H1 (cell line): Measurements from ENCODE around the gene TRIM71. TPM values are rescaled to one million over a fixed set of nuclear protein-coding genes. Genes with fewer than 3 reads are reported as not detected.

Experiments used
- CBX8 ChIP-seq: fragments of 300-800, 300-1000 bp; sonication (generic); IDR thresholded peaks from 2 replicates; pipeline ENCODE4 v1.7.1; 2016; ENCODE audit warnings: low read depth, low read length, borderline replicate concordance
- CREB1 ChIP-seq: IDR thresholded peaks from 2 replicates; pipeline ENCODE4 v1.6.1; 2012; ENCODE audit warnings: inconsistent platforms
- GABPA ChIP-seq: IDR thresholded peaks from 2 replicates; pipeline ENCODE4 v1.6.1; 2011; ENCODE audit warnings: mild to moderate bottlenecking, low read length, moderate library complexity, borderline replicate concordance; ENCODE audit not compliant: insufficient read depth
- GTF2F1 ChIP-seq: IDR thresholded peaks from 2 replicates; pipeline ENCODE4 v1.6.1; 2012; ENCODE audit warnings: low read depth, low read length, improper control_type of control experiment, borderline replicate concordance
- HDAC6 ChIP-seq: IDR thresholded peaks from one replicate; pipeline ENCODE4 v1.7.1; 2012; ENCODE audit warnings: low read depth, mild to moderate bottlenecking, inconsistent platforms, low read length, moderate library complexity
- KDM5A ChIP-seq: fragments of 200-600 bp; IDR thresholded peaks from 2 replicates; pipeline ENCODE4 v1.7.1; 2012; ENCODE audit warnings: mild to moderate bottlenecking, low read length, inconsistent platforms, mixed read lengths
- RXRA ChIP-seq: IDR thresholded peaks from 2 replicates; pipeline ENCODE4 v1.6.1; 2011; ENCODE audit warnings: low read depth, mild to moderate bottlenecking, low read length, moderate library complexity; ENCODE audit not compliant: insufficient read depth
- SP2 ChIP-seq: IDR thresholded peaks from 2 replicates; pipeline ENCODE4 v1.6.1; 2012; ENCODE audit warnings: mild to moderate bottlenecking, low read length, inconsistent platforms
- SP4 ChIP-seq: IDR thresholded peaks from 2 replicates; pipeline ENCODE4 v1.6.1; 2012; ENCODE audit warnings: low read length, inconsistent platforms
- SRF ChIP-seq: IDR thresholded peaks from 2 replicates; pipeline ENCODE4 v1.6.1; 2011; ENCODE audit warnings: mild to moderate bottlenecking, low read depth, low read length, moderate library complexity
- TEAD4 ChIP-seq: IDR thresholded peaks from 2 replicates; pipeline ENCODE4 v1.6.1; 2012; ENCODE audit warnings: low read depth, low read length, inconsistent platforms, mixed read lengths
- polyA plus RNA-seq, 7 experiments: library from polyadenylated mRNA; depleted of rRNA in 3 of 7; stranded (reverse) in 5 of 7; unstranded in 2 of 7; fragments of >200 nt in 5 of 7; fragments of 200-250 nt in 2 of 7; gene quantifications; 1 replicate in 5 of 7; 2 replicates in 1 of 7; 4 replicates in 1 of 7; pipeline versions ENCODE4 v1.2.1 to v1.2.3, GENCODE V29; 2011 to 2013; ENCODE audit warnings: missing spikeins in 2 of 7, mixed read lengths in 2 of 7
- total RNA-seq: library from RNA; stranded (reverse); fragmentation: NEBNext Ultra II Directional; extraction: Animal tissue kit (Norgen Biotek cat#: 25700); gene quantifications from 2 replicates; pipeline ENCODE4 v1.2.1, GENCODE V29; 2021
- TF ChIP-seq, protein P1 (sequence below): fragments of 300-600 bp; sonication (generic); IDR thresholded peaks from 2 replicates; pipeline ENCODE4 v1.7.1; 2012; ENCODE audit warnings: low read length, moderate library complexity, mild to moderate bottlenecking, inconsistent platforms; ENCODE audit not compliant: insufficient replicate concordance
- TF ChIP-seq, protein P2 (sequence below): IDR thresholded peaks from 2 replicates; pipeline ENCODE4 v1.6.1; 2011; ENCODE audit warnings: low read depth, mild to moderate bottlenecking, low read length; ENCODE audit not compliant: insufficient read depth

TRIM71 gene
- total and polyA plus RNA-seq, 2 of the 8 experiments (the other 6 are each of a cell fraction or from before 2014, with no cell fraction given) = 53.7 to 293 TPM

DNA sequence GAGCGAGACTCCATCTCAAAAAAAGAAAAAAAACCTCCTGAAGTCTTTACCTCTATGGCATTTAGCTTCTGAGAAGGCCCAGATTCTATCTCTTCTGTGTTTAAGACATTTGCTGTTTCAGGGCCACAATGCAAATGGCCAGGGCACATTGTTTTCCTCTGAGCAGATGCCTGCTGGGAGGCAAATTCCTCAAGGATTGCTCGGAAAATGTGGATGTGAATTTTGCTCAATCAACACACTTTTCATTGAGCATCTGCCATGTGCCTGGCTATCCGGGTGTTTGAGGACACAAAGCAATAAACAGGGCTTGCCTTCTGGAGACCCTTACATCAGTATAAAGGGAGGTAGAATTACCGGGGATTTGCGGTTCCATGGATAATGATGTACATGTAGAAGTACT is 20.0 kb downstream of the TRIM71 start (continued):
- TF ChIP-seq, protein P1, sequence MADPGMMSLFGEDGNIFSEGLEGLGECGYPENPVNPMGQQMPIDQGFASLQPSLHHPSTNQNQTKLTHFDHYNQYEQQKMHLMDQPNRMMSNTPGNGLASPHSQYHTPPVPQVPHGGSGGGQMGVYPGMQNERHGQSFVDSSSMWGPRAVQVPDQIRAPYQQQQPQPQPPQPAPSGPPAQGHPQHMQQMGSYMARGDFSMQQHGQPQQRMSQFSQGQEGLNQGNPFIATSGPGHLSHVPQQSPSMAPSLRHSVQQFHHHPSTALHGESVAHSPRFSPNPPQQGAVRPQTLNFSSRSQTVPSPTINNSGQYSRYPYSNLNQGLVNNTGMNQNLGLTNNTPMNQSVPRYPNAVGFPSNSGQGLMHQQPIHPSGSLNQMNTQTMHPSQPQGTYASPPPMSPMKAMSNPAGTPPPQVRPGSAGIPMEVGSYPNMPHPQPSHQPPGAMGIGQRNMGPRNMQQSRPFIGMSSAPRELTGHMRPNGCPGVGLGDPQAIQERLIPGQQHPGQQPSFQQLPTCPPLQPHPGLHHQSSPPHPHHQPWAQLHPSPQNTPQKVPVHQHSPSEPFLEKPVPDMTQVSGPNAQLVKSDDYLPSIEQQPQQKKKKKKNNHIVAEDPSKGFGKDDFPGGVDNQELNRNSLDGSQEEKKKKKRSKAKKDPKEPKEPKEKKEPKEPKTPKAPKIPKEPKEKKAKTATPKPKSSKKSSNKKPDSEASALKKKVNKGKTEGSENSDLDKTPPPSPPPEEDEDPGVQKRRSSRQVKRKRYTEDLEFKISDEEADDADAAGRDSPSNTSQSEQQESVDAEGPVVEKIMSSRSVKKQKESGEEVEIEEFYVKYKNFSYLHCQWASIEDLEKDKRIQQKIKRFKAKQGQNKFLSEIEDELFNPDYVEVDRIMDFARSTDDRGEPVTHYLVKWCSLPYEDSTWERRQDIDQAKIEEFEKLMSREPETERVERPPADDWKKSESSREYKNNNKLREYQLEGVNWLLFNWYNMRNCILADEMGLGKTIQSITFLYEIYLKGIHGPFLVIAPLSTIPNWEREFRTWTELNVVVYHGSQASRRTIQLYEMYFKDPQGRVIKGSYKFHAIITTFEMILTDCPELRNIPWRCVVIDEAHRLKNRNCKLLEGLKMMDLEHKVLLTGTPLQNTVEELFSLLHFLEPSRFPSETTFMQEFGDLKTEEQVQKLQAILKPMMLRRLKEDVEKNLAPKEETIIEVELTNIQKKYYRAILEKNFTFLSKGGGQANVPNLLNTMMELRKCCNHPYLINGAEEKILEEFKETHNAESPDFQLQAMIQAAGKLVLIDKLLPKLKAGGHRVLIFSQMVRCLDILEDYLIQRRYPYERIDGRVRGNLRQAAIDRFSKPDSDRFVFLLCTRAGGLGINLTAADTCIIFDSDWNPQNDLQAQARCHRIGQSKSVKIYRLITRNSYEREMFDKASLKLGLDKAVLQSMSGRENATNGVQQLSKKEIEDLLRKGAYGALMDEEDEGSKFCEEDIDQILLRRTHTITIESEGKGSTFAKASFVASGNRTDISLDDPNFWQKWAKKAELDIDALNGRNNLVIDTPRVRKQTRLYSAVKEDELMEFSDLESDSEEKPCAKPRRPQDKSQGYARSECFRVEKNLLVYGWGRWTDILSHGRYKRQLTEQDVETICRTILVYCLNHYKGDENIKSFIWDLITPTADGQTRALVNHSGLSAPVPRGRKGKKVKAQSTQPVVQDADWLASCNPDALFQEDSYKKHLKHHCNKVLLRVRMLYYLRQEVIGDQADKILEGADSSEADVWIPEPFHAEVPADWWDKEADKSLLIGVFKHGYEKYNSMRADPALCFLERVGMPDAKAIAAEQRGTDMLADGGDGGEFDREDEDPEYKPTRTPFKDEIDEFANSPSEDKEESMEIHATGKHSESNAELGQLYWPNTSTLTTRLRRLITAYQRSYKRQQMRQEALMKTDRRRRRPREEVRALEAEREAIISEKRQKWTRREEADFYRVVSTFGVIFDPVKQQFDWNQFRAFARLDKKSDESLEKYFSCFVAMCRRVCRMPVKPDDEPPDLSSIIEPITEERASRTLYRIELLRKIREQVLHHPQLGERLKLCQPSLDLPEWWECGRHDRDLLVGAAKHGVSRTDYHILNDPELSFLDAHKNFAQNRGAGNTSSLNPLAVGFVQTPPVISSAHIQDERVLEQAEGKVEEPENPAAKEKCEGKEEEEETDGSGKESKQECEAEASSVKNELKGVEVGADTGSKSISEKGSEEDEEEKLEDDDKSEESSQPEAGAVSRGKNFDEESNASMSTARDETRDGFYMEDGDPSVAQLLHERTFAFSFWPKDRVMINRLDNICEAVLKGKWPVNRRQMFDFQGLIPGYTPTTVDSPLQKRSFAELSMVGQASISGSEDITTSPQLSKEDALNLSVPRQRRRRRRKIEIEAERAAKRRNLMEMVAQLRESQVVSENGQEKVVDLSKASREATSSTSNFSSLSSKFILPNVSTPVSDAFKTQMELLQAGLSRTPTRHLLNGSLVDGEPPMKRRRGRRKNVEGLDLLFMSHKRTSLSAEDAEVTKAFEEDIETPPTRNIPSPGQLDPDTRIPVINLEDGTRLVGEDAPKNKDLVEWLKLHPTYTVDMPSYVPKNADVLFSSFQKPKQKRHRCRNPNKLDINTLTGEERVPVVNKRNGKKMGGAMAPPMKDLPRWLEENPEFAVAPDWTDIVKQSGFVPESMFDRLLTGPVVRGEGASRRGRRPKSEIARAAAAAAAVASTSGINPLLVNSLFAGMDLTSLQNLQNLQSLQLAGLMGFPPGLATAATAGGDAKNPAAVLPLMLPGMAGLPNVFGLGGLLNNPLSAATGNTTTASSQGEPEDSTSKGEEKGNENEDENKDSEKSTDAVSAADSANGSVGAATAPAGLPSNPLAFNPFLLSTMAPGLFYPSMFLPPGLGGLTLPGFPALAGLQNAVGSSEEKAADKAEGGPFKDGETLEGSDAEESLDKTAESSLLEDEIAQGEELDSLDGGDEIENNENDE = no peak
- no peak for TF ChIP-seq SP2
- no peak for TF ChIP-seq KDM5A
- no peak for TF ChIP-seq SRF
- no peak for TF ChIP-seq GTF2F1
- no peak for TF ChIP-seq HDAC6
- TF ChIP-seq CBX8 = no peak
- TF ChIP-seq, protein P2, sequence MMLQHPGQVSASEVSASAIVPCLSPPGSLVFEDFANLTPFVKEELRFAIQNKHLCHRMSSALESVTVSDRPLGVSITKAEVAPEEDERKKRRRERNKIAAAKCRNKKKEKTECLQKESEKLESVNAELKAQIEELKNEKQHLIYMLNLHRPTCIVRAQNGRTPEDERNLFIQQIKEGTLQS = no peak
- no peak for TF ChIP-seq RXRA
- no peak for TF ChIP-seq GABPA
- TF ChIP-seq SP4 = no peak
- no peak for TF ChIP-seq CREB1
- peak; percentile 82 for TF ChIP-seq TEAD4
